Mesothelial cell of epicardium (in vitro differentiated cells): ENCODE measurements around the gene PDCD1. TPM values are rescaled to one million over a fixed set of nuclear protein-coding genes. Genes with fewer than 3 reads are reported as not detected.

Source experiments
- DNase-seq, 2 experiments: peaks; one replicate each; pipeline ENCODE4 v3.0.0; 2021; ENCODE audit warnings: low spot score in 2 of 2; ENCODE audit not compliant: unreplicated experiment in 2 of 2
- H3K27ac Mint-ChIP-seq: 2 replicates; pipeline ENCODE4 v1.8.0; 2021; ENCODE audit warnings: mixed read lengths
- H3K27me3 Mint-ChIP-seq: 2 replicates; pipeline ENCODE4 v1.8.0; 2021; ENCODE audit warnings: low read depth, mixed read lengths
- H3K36me3 Mint-ChIP-seq: 2 replicates; pipeline ENCODE4 v1.8.0; 2021; ENCODE audit warnings: mixed read lengths
- H3K4me1 Mint-ChIP-seq: 2 replicates; pipeline ENCODE4 v1.8.0; 2021; ENCODE audit warnings: mixed read lengths
- H3K4me3 Mint-ChIP-seq: 2 replicates; pipeline ENCODE4 v1.8.0; 2021; ENCODE audit warnings: mild to moderate bottlenecking, moderate library complexity, mixed read lengths
- H3K9me3 Mint-ChIP-seq: 2 replicates; pipeline ENCODE4 v1.8.0; 2021; ENCODE audit warnings: mixed read lengths
- CTCF ChIP-seq: fragments of 200-600 bp; sonication (generic); IDR thresholded peaks from one replicate; pipeline ENCODE4 v1.5.0; 2021; ENCODE audit warnings: antibody characterized with exemption; ENCODE audit not compliant: unreplicated experiment
- total RNA-seq: library from RNA; stranded (reverse); gene quantifications from 3 replicates; pipeline ENCODE4 v1.2.1, GENCODE V29; 2021

PDCD1 gene
- total RNA-seq, 1 donor from 2014 or later: not detected

DNA sequence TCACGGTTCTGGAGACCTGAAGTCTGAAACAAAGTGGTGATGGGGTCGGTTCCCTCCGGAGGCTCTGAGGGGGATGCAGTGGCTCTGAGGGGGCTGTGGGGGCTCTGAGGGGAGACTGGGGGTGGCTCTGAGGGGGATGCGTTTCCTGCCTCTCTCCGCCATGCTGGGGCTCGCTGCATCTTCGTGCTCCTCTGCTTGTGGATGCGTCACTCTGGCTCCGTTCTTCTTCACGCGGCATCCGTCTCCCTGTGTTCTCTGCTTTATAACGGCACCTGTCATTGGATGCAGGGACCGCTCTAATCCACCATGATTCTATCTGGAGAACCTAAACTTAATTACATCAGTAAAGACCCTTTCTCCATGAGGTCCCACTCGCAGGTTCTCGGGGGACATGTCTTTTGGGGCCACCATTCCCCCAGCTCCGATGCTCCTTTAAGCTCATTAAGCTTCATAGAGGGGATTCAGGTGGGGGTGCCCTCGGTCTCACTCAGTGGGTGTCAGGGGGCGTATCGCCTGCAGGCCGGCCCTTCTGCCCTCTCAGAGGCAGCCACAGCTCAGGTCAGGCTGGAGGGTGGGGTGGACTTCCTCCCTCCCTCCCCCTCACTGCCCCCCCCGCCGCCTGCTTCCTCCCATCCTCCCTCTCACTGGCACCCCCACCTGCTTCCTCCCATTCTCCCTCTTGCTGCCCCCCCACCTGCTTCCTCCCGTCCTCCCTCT lies 29.3 kb upstream of the PDCD1 start:
- H3K9me3 Mint-ChIP-seq: peaks cover 14% of the 10 kb centered on the region
- DNase-seq: no peak
- H3K4me1 Mint-ChIP-seq: peaks cover 22% of the 10 kb centered on the region
- H3K4me3 Mint-ChIP-seq: no peak overlapping the region
- H3K27ac Mint-ChIP-seq: no peak overlapping the region
- H3K27me3 Mint-ChIP-seq: no peaks in the 10 kb centered on the region
- TF ChIP-seq CTCF: no peak
- peaks cover 6% of the 10 kb centered on the region for H3K36me3 Mint-ChIP-seq

DNA sequence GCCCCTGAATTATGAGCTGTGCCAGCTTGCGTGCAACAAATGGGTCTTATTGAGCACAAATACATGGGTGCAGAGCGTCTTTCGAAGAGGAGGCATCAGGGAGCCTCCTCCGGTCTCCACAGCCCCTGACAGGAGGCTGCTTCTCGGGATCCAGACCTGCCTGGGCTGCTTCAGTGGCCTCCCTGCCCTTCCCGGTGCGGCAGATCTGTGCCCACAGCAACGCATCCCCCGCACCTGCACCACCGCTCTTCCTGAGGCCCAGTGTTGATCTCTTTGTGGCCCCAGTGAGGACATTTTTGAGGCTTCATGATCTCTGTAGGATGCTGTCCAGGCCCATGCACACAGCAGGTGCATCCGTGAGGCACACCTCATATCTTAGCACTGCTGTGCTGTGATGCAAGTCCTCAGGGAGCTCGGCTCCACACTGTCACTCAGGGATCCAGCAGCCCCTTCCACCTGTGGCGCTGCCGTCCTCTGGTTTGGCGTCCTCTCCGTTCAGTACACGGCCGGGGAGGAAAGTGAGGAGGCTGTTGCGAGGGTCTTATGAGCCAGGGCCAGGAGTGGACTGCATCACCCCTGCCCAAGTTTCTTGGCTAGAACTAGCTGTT lies 28.2 kb upstream of the PDCD1 start:
- no peak overlapping the region for H3K4me3 Mint-ChIP-seq
- H3K36me3 Mint-ChIP-seq: peaks cover 6% of the 10 kb centered on the region
- peaks cover 25% of the 10 kb centered on the region for H3K4me1 Mint-ChIP-seq
- no peak for TF ChIP-seq CTCF
- peaks cover 14% of the 10 kb centered on the region for H3K9me3 Mint-ChIP-seq
- no peak for DNase-seq
- no peaks in the 10 kb centered on the region for H3K27me3 Mint-ChIP-seq
- no peak overlapping the region for H3K27ac Mint-ChIP-seq

GRCh38 chr2:241885946-241886643 lies 27.4 kb upstream of the PDCD1 start:
- no peak for DNase-seq
- Mint-ChIP-seq H3K4me1 (peaks cover 26% of the 10 kb centered on the region), H3K27ac (no peak overlapping the region)

GRCh38 chr2:241885291-241885945 lies 26.7 kb upstream of the PDCD1 start:
- no peak for DNase-seq
- no peak for TF ChIP-seq CTCF
- peaks cover 28% of the 10 kb centered on the region for H3K4me1 Mint-ChIP-seq
- H3K27me3 Mint-ChIP-seq: no peaks in the 10 kb centered on the region
- peaks cover 14% of the 10 kb centered on the region for H3K9me3 Mint-ChIP-seq
- H3K27ac Mint-ChIP-seq: no peak overlapping the region
- peaks cover 6% of the 10 kb centered on the region for H3K36me3 Mint-ChIP-seq
- no peak overlapping the region for H3K4me3 Mint-ChIP-seq

More at GRCh38 chr2:241885946-241886643, 27.4 kb upstream of the PDCD1 start:
- TF ChIP-seq CTCF: no peak
- peaks cover 6% of the 10 kb centered on the region for H3K36me3 Mint-ChIP-seq
- H3K4me3 Mint-ChIP-seq: no peak overlapping the region
- no peaks in the 10 kb centered on the region for H3K27me3 Mint-ChIP-seq
- H3K9me3 Mint-ChIP-seq: peaks cover 14% of the 10 kb centered on the region

DNA sequence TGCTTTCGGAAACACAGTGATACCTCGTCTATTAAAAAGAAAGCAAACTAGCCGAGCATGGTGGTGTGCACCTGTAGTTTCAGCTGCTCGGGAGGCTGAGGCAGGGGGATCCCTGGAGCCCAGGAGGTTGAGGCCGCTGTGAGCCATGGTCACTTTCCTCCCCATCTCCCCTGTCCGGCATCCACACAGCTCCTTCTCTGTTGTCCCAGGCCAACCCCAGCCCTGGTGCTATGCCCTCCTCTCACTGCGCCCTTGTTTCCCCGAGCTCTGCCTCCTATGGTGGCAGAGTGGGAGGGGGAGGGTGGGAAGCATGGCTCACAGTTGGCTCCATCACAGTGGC lies 26.2 kb upstream of the PDCD1 start:
- peaks cover 14% of the 10 kb centered on the region for H3K9me3 Mint-ChIP-seq
- H3K4me3 Mint-ChIP-seq: no peak overlapping the region
- H3K4me1 Mint-ChIP-seq: peaks cover 28% of the 10 kb centered on the region
- TF ChIP-seq CTCF: no peak
- no peak overlapping the region for H3K27ac Mint-ChIP-seq
- H3K27me3 Mint-ChIP-seq: no peaks in the 10 kb centered on the region
- no peak for DNase-seq
- H3K36me3 Mint-ChIP-seq: peaks cover 6% of the 10 kb centered on the region
